OCI-LY3 (cell line): ENCODE data around the gene WDR46.

ENCODE experiments used
- EZH2phosphoT487 ChIP-seq: fragments of 200-600 bp; shearing (Covaris generic); IDR thresholded peaks from 2 replicates; pipeline ENCODE4 v1.6.1; 2018; ENCODE audit warnings: antibody characterized with exemption, mixed run types, low read depth
- TF ChIP-seq, protein P1 (sequence below): fragments of 200-600, 300-600 bp; sonication (generic); IDR thresholded peaks from 2 replicates; pipeline ENCODE4 v1.5.1; 2014; ENCODE audit warnings: antibody characterized with exemption, low read length, low read depth

DNA sequence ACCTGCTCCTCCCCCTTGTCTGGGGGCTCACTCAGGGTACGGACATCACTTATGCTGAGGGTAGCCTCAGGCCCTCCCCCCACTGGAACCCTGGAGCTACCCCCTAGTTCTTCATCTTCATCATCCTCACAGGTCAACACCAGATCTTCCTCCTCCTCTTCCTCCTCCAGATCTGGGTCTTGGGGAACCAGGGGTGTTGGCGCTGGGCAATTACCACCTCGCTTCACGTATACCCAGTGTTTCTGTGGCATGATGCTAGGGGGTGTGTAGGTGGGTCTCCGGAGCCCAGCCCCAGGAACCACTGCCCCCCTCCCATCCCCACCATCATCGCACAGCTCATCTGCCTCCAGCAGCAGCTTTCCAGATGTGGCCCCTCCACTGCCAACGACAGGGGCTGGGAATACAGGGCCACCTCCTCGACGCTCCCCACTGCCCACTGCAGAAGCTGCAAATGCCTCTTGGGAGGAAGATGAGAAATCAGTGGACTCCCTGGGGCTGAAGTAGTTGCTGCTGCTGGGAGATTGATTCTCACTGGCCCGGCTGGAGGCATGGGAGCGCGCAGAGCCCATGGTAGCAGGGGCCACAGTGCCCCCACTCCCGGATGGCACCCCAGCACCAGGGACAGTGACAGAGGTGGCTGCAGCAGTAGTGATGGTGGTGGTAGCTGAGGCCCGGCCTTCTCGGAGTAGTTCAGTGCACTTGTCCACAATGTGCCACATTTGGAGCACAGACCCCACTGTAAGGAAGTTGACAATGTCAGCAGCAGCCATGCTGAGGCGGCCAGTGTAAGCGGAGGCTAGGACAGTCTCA lies 27.0 kb upstream of the WDR46 start:
- TF ChIP-seq, protein P1, sequence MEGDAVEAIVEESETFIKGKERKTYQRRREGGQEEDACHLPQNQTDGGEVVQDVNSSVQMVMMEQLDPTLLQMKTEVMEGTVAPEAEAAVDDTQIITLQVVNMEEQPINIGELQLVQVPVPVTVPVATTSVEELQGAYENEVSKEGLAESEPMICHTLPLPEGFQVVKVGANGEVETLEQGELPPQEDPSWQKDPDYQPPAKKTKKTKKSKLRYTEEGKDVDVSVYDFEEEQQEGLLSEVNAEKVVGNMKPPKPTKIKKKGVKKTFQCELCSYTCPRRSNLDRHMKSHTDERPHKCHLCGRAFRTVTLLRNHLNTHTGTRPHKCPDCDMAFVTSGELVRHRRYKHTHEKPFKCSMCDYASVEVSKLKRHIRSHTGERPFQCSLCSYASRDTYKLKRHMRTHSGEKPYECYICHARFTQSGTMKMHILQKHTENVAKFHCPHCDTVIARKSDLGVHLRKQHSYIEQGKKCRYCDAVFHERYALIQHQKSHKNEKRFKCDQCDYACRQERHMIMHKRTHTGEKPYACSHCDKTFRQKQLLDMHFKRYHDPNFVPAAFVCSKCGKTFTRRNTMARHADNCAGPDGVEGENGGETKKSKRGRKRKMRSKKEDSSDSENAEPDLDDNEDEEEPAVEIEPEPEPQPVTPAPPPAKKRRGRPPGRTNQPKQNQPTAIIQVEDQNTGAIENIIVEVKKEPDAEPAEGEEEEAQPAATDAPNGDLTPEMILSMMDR = no peak
- TF ChIP-seq EZH2phosphoT487 = no peak
